GM23248 (cell line): Measurements from ENCODE around the gene PAM.

Source experiments
- EZH2 ChIP-seq: fragments of 200-600 bp; sonication (generic); IDR thresholded peaks from 2 replicates; pipeline ENCODE4 v1.6.1; 2018; ENCODE audit warnings: antibody characterized with exemption, mild to moderate bottlenecking; ENCODE audit not compliant: insufficient read depth, poor library complexity, severe bottlenecking
- EZH2phosphoT487 ChIP-seq: fragments of 200-600 bp; sonication (generic); IDR thresholded peaks from 2 replicates; pipeline ENCODE4 v1.6.1; 2018; ENCODE audit warnings: antibody characterized with exemption, moderate library complexity, mild to moderate bottlenecking, low read depth; ENCODE audit not compliant: insufficient read depth

DNA sequence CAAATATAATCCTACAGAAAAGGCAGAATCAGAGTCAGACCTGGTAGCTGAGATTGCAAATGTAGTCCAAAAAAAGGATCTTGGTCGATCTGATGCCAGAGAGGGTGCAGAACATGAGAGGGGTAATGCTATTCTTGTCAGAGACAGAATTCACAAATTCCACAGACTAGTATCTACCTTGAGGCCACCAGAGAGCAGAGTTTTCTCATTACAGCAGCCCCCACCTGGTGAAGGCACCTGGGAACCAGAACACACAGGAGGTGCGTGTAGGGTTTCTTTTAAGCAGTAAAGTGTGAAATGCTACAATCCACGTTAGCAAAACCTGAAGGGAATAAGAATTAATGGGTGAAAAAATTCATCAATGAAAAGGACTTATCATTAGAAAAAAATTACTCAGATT, 219.1 kb downstream of the PAM start:
- TF ChIP-seq EZH2 (no peak), EZH2phosphoT487 (no peak)
